ENCODE data around the gene POLN.

POLN gene

GRCh38 chr4:2263926-2264321 lies 22.0 kb upstream of the POLN start:
- H3K27ac ChIP-seq (ENCODE audit: poor library complexity, severe bottlenecking): no peak overlapping the region
- no peak overlapping the region for H3K4me3 ChIP-seq (ENCODE audit: severe bottlenecking)
- TF ChIP-seq CTCF (IDR thresholded peaks at IDR 0.05; ENCODE audit: poor library complexity, severe bottlenecking): no peak
- no peaks in the 10 kb centered on the region for H3K9me3 ChIP-seq (ENCODE audit: severe bottlenecking)
- ATAC-seq (ENCODE audit: low read depth): no peak
- H3K4me1 ChIP-seq (ENCODE audit: insufficient read depth, poor library complexity, severe bottlenecking): peaks cover 4% of the 10 kb centered on the region
- no peaks in the 10 kb centered on the region for H3K27me3 ChIP-seq (ENCODE audit: insufficient read depth, poor library complexity, severe bottlenecking)
- no peak for DNase-seq (ENCODE audit: low spot score)
- peaks cover 4% of the 10 kb centered on the region; the same call in 1 of the 2 replicates for H3K36me3 ChIP-seq (ENCODE audit: low read depth)

DNA sequence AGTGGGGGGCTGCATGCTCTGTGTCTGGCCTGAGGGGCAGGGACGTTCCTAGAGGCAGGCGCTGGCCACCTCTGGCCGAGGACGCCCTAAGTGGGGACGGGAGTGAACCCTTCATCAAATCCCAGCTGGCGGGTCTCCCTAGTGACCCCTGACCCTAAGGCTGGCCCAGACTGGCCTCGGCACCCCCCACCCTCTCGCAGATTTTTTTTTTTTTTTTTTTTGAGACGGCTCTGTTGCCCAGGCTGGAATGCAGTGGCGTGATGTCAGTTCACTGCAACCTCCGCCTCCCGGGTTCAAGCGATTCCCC lies 21.0 kb upstream of the POLN start:
- H3K9me3 ChIP-seq (ENCODE audit: severe bottlenecking): no peaks in the 10 kb centered on the region

GRCh38 chr4:2262145-2262943 lies 20.4 kb upstream of the POLN start:
- Histone ChIP-seq H3K4me3 (ENCODE audit: severe bottlenecking) (peak overlapping the region; percentile 92), H3K9me3 (ENCODE audit: severe bottlenecking) (no peaks in the 10 kb centered on the region), H3K4me1 (ENCODE audit: insufficient read depth, poor library complexity, severe bottlenecking) (peaks cover 8% of the 10 kb centered on the region), H3K36me3 (ENCODE audit: low read depth) (peaks cover 10% of the 10 kb centered on the region; the same call in 1 of the 2 replicates), H3K27me3 (ENCODE audit: insufficient read depth, poor library complexity, severe bottlenecking) (no peaks in the 10 kb centered on the region), H3K27ac (ENCODE audit: poor library complexity, severe bottlenecking) (peak overlapping the region; percentile 66)
- ATAC-seq (ENCODE audit: low read depth): peak; percentile 91
- DNase-seq (ENCODE audit: low spot score): peak; percentile 99
- no peak for TF ChIP-seq CTCF (IDR thresholded peaks at IDR 0.05; ENCODE audit: poor library complexity, severe bottlenecking)

More for the DNA sequence above, 21.0 kb upstream of the POLN start:
- Histone ChIP-seq H3K27ac (ENCODE audit: poor library complexity, severe bottlenecking) (peak overlapping the region; percentile 66), H3K27me3 (ENCODE audit: insufficient read depth, poor library complexity, severe bottlenecking) (no peaks in the 10 kb centered on the region), H3K4me1 (ENCODE audit: insufficient read depth, poor library complexity, severe bottlenecking) (peaks cover 4% of the 10 kb centered on the region), H3K36me3 (ENCODE audit: low read depth) (peaks cover 6% of the 10 kb centered on the region; the same call in 1 of the 2 replicates), H3K4me3 (ENCODE audit: severe bottlenecking) (peak overlapping the region; percentile 76)
- TF ChIP-seq CTCF (IDR thresholded peaks at IDR 0.05; ENCODE audit: poor library complexity, severe bottlenecking): no peak
- no peak for ATAC-seq (ENCODE audit: low read depth)
- peak; percentile 58 for DNase-seq (ENCODE audit: low spot score)

GRCh38 chr4:2261853-2262144 lies 19.9 kb upstream of the POLN start, which contains the start of gene MXD4:
Gene MXD4, minus strand, starts transcription at chr4:2262109. Its CDS starts 129 bp downstream, at chr4:2261980.
- peaks cover 13% of the 10 kb centered on the region for H3K4me1 ChIP-seq (ENCODE audit: insufficient read depth, poor library complexity, severe bottlenecking)
- TF ChIP-seq CTCF (IDR thresholded peaks at IDR 0.05; ENCODE audit: poor library complexity, severe bottlenecking): no peak

More at GRCh38 chr4:2261853-2262144, 19.9 kb upstream of the POLN start, which contains the start of gene MXD4:
- no peak for DNase-seq (ENCODE audit: low spot score)
- Histone ChIP-seq H3K27me3 (ENCODE audit: insufficient read depth, poor library complexity, severe bottlenecking) (no peaks in the 10 kb centered on the region), H3K36me3 (ENCODE audit: low read depth) (peaks cover 13% of the 10 kb centered on the region; the same call in 1 of the 2 replicates), H3K4me3 (ENCODE audit: severe bottlenecking) (peak within 1 kb of the TSS; percentile 92), H3K27ac (ENCODE audit: poor library complexity, severe bottlenecking) (peak within 1 kb of the TSS; percentile 66), H3K9me3 (ENCODE audit: severe bottlenecking) (no peaks in the 10 kb centered on the region)
- ATAC-seq (ENCODE audit: low read depth): no peak
